ENCODE data around the gene ZNF85.
"Not testable (repeated sequence)": the region's sequence is repeated elsewhere in the genome, so short reads cannot be mapped to it uniquely, and the experiment has no call there.

ZNF85 gene

GRCh38 chr19:20923077-20923871, at the start of gene ZNF85:
Gene ZNF85 (plus strand): TSS chr19:20923251. CDS start chr19:20923401, 150 bp downstream.
- DNase-seq: peak; percentile 87

- no peak for DNase-seq
Measured at GRCh38 chr19:20879501-20879900, 43.5 kb upstream of the ZNF85 start.

DNA sequence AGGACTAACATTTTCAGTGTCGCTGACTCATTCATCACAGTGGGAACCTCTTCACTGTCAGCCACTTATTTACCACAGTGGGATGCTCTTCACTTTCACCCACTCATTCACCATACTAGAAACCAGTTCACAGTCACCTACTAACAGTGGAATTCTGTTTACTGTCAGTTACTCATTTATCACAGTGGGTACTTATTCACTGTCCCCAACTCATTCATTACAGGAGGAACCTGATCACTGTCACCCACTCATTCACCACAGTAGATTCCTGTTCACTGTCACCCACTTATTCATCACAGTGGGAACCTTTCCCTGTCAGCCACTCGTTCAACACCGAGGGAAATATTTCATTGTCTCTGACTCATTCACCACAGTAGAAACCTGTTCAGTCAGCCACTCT, 10.1 kb upstream of the ZNF85 start:
- no peak for DNase-seq

DNA sequence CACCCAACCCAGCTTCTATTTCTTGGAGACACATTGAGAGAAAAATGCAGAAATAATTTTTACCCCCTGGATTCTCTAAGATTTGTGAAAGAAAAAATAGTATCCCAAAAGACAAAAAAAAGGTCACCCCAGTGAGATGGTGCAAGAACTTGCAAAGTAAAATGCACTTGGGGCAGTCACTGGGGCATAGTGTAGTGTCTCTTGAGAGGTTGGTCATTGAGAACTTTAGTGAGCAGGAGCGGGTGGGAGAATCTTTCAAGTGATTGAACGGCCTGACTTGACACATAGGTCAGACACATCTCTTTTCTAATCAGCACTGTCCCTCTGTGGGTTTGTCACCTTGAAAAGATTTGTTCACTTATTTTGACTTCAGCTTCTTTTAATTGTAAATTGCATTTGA, 2.4 kb downstream of the ZNF85 start:
- DNase-seq: no peak

- DNase-seq: no peak
Measured at GRCh38 chr19:20926796-20927195, 3.7 kb downstream of the ZNF85 start.

DNA sequence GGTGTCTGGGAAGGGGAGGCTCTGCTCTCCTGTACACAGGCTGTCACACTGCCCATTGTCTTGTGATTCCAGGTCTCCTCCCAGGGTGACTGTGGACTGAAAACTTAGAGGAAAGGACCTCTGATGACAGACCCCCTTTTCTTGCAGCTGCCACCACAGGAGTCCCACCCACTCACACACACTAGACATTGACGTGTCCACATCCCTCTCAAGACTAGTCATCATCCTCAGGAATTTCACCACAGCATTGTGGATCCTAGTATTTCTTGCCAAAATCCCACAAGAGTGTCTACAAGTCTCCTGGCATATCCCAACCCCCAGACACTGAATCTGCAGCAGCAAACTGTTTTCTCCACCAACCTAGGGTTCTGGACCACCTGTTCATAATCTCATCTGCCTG, 5.3 kb downstream of the ZNF85 start:
- no peak for DNase-seq

DNA sequence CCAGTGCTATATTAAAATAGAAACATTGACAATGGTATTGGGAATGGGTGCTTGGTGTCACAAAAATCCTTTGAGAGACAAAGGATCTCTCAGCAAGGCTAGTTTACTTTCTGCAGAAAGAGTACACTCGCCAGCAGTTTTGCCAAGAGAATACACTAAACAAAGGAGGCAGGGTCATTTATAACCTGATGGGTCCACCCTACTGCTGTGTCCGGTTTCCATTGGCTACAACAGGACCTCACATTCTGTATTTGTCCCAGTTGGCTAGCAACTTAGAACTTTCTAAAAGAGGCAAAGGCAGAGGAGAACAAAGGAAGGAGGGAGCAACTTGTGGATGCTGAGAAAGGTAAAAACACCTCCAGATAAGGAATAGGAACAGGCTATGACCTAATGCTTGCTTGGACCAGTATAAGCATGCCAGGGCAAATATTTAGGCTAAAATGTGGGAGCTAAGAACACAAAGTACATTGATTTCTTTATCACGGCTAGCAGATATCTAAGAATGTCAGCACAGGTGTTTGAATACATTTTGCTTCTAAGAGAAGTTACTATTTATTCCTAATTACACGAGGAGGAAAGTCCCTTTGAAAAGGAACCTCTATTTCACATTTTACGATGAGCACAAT, 13.4 kb downstream of the ZNF85 start:
- DNase-seq: not testable (repeated sequence)

DNA sequence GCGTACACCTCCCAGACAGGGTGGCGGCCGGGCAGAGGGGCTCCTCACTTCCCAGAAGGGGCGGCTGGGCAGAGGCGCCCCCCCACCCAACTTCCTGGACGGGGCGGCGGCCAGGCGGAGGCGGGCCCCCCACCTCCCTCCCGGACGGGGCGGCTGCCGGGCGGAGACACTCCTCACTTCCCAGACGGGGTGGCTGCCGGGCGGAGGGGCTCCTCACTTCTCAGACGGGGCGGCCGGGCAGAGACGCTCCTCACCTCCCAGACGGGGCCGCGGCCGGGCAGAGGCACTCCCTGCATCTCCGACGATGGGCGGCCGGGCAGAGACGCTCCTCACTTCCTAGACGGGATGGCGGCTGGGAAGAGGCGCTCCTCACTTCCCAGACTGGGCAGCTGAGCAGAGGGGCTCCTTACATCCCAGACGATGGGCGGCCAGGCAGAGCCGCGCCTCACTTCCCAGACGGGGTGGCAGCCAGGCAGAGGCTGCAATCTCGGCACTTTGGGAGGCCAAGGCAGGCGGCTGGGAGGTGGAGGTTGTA, 29.6 kb downstream of the ZNF85 start:
- not testable (repeated sequence) for DNase-seq

GRCh38 chr19:20964798-20965197, 41.7 kb downstream of the ZNF85 start:
- DNase-seq: no peak

DNA sequence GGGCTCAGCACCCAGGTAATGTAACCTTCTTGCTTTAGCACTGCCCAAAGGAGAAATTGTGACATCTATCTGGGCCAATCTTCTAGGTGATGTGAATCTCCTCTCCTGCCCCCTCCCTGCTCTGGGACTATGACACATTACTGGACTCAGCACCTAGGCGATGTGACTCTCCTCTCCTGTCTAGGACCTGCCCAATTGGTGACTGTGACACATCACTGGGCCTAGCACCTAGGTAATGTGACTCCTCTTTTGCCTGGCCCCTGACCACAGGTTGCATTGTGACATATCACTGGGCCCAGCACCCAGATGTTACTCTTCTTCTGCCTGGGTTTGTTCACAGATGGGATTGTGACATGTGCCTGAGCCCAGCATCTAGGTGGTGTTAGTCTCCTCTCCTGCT, 45.0 kb downstream of the ZNF85 start:
- no peak for DNase-seq

DNA sequence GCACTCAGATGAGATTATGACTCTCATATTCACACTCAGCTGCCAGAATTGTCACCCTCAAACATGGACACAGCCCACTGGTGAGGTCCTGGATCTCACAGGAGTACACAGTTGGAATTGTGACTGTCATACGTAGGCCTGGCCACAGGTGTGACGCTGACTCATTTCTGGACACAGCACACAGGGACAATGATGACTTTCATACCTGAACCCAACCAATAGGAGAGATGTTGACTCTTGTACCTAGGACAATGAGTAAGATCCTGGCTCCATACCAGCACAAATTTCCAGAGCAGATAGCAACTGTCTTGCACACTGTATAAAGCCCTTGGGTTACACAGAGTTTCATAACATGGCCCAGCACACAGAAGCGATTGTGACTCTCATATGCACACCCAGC, 46.4 kb downstream of the ZNF85 start:
- no peak for DNase-seq

DNA sequence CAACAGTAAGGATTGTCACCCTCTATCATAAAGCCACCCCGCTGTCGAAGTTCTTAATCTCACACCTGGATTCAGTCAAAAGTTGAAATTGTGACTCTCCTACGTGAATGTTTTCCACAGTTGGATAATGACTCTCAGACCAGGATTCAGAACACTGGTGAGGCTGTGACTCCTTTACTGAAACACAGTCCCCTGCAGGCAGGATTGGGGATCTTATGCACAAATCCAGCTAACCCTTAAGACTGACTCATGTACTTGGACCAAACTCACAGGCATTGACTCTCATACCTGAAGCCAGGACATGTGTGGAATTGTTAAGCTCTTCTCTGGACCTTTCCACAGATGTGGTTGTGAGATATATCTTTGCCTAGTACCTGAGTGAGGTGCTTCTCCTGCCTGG, 46.8 kb downstream of the ZNF85 start:
- DNase-seq: no peak

- not testable (repeated sequence) for DNase-seq
Measured at GRCh38 chr19:20992788-20993187, 69.7 kb downstream of the ZNF85 start.

GRCh38 chr19:20999731-21000352, 76.8 kb downstream of the ZNF85 start:
- DNase-seq: peak; percentile 11
